HL-60 (cell line): ENCODE measurements around the gene SCPEP1.

ENCODE experiments used
- CTCF ChIP-seq: IDR thresholded peaks from one replicate; pipeline ENCODE4 v1.5.1; 2011; ENCODE audit warnings: low read length, control low read depth, inconsistent platforms; ENCODE audit not compliant: insufficient read depth
- GABPA ChIP-seq: IDR thresholded peaks from 2 replicates; pipeline ENCODE4 v1.6.1; 2012; ENCODE audit warnings: low read depth
- POLR2AphosphoS5 ChIP-seq: IDR thresholded peaks from 2 replicates; pipeline ENCODE4 v1.6.1; 2012; ENCODE audit warnings: low read depth
- REST ChIP-seq: IDR thresholded peaks from 2 replicates; pipeline ENCODE4 v1.6.1; 2012; ENCODE audit warnings: low read depth; ENCODE audit not compliant: insufficient replicate concordance

GRCh38 chr17:56948491-56948890 is 29.4 kb upstream of the SCPEP1 start:
- TF ChIP-seq CTCF (no peak), POLR2AphosphoS5 (no peak), GABPA (no peak), REST (no peak)
